Muscle of leg (tissue), 11 donors: ENCODE data around the gene AOPEP. TPM values are rescaled to one million over a fixed set of nuclear protein-coding genes. Genes with fewer than 3 reads are reported as not detected.
A peak's percentile ranks its signal among the peaks of the same experiment; 100 is the strongest.
"Not testable (repeated sequence)": the region's sequence is repeated elsewhere in the genome, so short reads cannot be mapped to it uniquely, and the experiment has no call there.

Experiments
- DNase-seq: peaks from one replicate; pipeline ENCODE4 v3.0.0; 2013
- H3K27ac ChIP-seq: one replicate; pipeline ENCODE4 v1.5.1; 2013; ENCODE audit warnings: mild to moderate bottlenecking, low read length, control low read depth
- H3K27me3 ChIP-seq: one replicate; pipeline ENCODE4 v1.6.1; 2013; ENCODE audit warnings: low read length; ENCODE audit not compliant: control insufficient read depth, insufficient read depth
- H3K36me3 ChIP-seq: one replicate; pipeline ENCODE4 v1.6.1; 2013; ENCODE audit warnings: low read length; ENCODE audit not compliant: control insufficient read depth, insufficient read depth
- H3K4me1 ChIP-seq: one replicate; pipeline ENCODE4 v1.6.1; 2013; ENCODE audit warnings: low read length; ENCODE audit not compliant: control insufficient read depth, insufficient read depth
- H3K4me3 ChIP-seq: one replicate; pipeline ENCODE4 v1.5.1; 2013; ENCODE audit warnings: low read length, control low read depth
- H3K9me3 ChIP-seq: replicated peaks from 2 replicates; pipeline ENCODE4 v1.6.1; 2013; ENCODE audit warnings: low read depth, low read length; ENCODE audit not compliant: control insufficient read depth
- WGBS: methylation state at CpG from one replicate; pipeline ENCODE4 v1.1.5; 2013; ENCODE audit warnings: missing lambda C conversion rate; ENCODE audit not compliant: insufficient coverage; 5-methylcytosine and 5-hydroxymethylcytosine counted together
- polyA plus RNA-seq, 8 donors: library from polyadenylated mRNA; unstranded; fragments of 120-200 nt; gene quantifications; one replicate each; pipeline versions ENCODE4 v1.2.1 to v1.2.3, GENCODE V29; 2013; ENCODE audit warnings: inconsistent platforms in 1 of 8, low replicate concordance in 1 of 8; ENCODE audit not compliant: insufficient read length in 8 of 8, insufficient read depth in 1 of 8
- total RNA-seq: library from RNA; stranded (reverse); fragments of 120-200 nt; gene quantifications from one replicate; pipeline ENCODE4 v1.2.4, GENCODE V29; 2013

AOPEP gene
- total and polyA plus RNA-seq, 9 donors: 35.0 to 52.3 (median 43.3) TPM

DNA sequence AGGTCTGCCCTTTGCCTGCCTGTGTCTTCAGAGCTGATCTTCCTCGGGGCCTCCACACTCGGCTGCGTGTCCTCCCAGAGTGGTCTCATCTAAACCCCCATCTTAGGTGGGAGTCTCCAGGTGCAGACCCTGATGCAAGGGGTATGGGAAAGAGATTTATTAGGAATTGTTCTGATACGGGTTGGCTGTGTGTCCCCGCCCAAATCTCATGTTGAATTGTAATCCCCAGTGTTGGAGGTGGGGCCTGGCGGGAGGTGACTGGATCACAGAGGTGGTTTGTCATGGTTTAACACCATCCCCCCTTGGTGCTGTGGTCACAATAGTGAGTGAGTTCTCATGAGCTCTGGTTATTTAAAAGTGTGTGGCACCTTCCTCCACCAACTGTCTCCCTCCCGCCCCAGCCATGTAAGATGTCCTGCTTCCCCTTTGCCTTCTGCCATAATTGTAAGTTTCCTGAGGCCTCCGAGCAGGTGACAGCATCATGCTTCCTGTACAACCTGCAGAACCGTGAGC is 208.4 kb downstream of the AOPEP start:
- DNase-seq: no peak
- Histone ChIP-seq H3K27ac (no peak overlapping the region), H3K36me3 (peaks cover 3% of the 10 kb centered on the region), H3K4me1 (peaks cover 1% of the 10 kb centered on the region), H3K9me3 (no peaks in the 10 kb centered on the region), H3K27me3 (no peaks in the 10 kb centered on the region), H3K4me3 (no peak overlapping the region)
- WGBS: 77% methylated on average over 4 of the region's 9 CpGs

DNA sequence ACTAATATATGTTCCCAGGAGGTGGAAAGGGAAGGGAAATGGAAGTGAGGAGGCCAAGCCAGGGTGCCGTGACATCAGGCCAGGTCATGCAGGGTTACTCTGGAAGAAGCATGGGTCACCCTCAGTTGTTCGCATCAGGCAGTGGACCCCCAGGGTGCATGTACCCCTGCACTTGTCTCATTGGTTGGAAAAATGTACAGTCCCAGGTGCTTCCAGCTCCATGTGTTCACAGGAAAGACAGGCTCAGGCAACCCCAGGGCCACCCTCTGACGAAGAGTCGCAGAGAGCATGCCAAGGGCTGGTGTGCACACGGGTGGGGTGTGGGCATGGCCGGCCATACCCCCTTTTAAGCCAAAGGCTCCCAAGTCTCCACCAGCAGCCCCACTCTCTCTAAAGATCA is 208.9 kb downstream of the AOPEP start:
- H3K27ac ChIP-seq: no peak overlapping the region
- no peaks in the 10 kb centered on the region for H3K4me1 ChIP-seq
- H3K4me3 ChIP-seq: no peak overlapping the region
- no peak for DNase-seq
- 99% methylated on average over 6 of the region's 6 CpGs for WGBS
- no peaks in the 10 kb centered on the region for H3K27me3 ChIP-seq
- peaks cover 3% of the 10 kb centered on the region for H3K36me3 ChIP-seq
- no peaks in the 10 kb centered on the region for H3K9me3 ChIP-seq

GRCh38 chr9:94936419-94936818 is 209.9 kb downstream of the AOPEP start:
- no peak overlapping the region for H3K27ac ChIP-seq
- no peak for DNase-seq
- no peaks in the 10 kb centered on the region for H3K9me3 ChIP-seq
- peaks cover 3% of the 10 kb centered on the region for H3K36me3 ChIP-seq
- H3K27me3 ChIP-seq: no peaks in the 10 kb centered on the region
- H3K4me3 ChIP-seq: no peak overlapping the region
- H3K4me1 ChIP-seq: peaks cover 5% of the 10 kb centered on the region
- WGBS: 85% methylated on average over 2 of the region's 3 CpGs

- no peaks in the 10 kb centered on the region for H3K9me3 ChIP-seq
- DNase-seq: no peak
- H3K27ac ChIP-seq: no peak overlapping the region
- no peaks in the 10 kb centered on the region for H3K27me3 ChIP-seq
- H3K36me3 ChIP-seq: peaks cover 3% of the 10 kb centered on the region
- H3K4me3 ChIP-seq: no peak overlapping the region
- peaks cover 5% of the 10 kb centered on the region for H3K4me1 ChIP-seq
- 89% methylated on average over 5 of the region's 6 CpGs for WGBS
These were observed 210.9 kb downstream of the AOPEP start for GRCh38 chr9:94937214-94937903.

- peaks cover 5% of the 10 kb centered on the region for H3K4me1 ChIP-seq
- DNase-seq: no peak
- H3K9me3 ChIP-seq: no peaks in the 10 kb centered on the region
- no peaks in the 10 kb centered on the region for H3K27me3 ChIP-seq
- H3K27ac ChIP-seq: no peak overlapping the region
- H3K36me3 ChIP-seq: peaks cover 3% of the 10 kb centered on the region
- WGBS: 87% methylated on average over 3 of the region's 3 CpGs
- no peak overlapping the region for H3K4me3 ChIP-seq
These were observed 211.9 kb downstream of the AOPEP start for GRCh38 chr9:94938384-94938783.

- not testable (repeated sequence) for H3K9me3 ChIP-seq, H3K4me1 ChIP-seq, H3K27ac ChIP-seq, H3K27me3 ChIP-seq, H3K4me3 ChIP-seq, H3K36me3 ChIP-seq, DNase-seq
- WGBS: 71% methylated on average over 1 of the region's 6 CpGs
These were observed 213.8 kb downstream of the AOPEP start for GRCh38 chr9:94940296-94940695.

DNA sequence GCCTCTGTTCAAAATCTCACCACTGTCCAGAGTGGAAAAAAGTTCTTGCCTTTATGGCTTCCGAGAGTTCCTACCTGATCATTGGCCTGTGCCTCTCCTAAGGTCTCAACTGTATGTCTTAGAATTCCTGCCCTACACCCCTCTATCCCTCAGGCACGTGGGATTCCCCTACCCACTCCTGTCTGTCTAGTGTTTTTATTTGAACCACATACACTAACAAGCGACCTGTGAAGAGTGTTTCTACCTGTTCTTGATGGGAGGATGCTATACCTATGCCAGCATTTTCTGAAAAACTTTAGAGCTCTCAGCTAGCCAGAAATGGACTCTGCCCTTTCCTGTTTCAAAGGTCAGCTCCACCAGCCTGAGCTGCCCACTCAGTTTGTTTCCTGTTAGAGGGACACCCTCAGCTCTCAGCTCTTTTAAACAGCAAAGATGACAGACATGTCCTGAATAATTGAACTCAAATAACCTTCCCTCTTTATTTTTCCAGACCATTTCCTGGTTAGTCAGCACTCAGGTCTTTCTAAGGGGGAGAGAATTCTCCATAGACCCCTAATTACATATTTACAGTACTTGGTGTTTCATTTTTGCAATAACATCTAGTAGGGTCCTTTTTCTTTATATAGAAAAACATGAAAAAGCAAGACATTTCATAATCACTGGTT is 214.8 kb downstream of the AOPEP start:
- DNase-seq: no peak
- Histone ChIP-seq H3K9me3 (no peaks in the 10 kb centered on the region), H3K27ac (no peak overlapping the region), H3K4me3 (no peak overlapping the region), H3K4me1 (peaks cover 13% of the 10 kb centered on the region), H3K36me3 (no peaks in the 10 kb centered on the region), H3K27me3 (no peaks in the 10 kb centered on the region)
- 91% methylated on average over 1 of the region's 3 CpGs for WGBS

DNA sequence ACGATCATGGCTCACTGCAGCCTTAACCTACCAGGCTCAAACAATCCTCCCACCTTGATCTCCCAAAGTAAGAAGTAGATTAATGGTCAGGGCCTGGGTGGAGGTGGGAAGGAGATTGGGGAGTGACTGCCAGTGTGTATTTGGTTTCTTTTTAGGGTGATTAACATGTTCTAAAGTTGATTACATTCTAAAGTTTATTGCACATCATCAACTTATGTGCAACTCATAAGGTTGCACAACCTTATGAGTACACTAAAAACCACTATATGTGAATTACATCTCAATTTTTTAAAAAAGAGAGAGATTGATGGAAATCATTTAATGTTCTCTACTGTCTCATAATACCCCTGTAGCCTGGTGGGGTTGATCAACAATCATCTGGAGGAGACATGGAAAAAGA is 218.1 kb downstream of the AOPEP start:
- Histone ChIP-seq H3K27ac (peak overlapping the region; percentile 67), H3K9me3 (no peaks in the 10 kb centered on the region)

GRCh38 chr9:94945197-94946144 is 219.0 kb downstream of the AOPEP start:
- DNase-seq: peak; percentile 92
- Histone ChIP-seq H3K4me1 (peaks cover 25% of the 10 kb centered on the region), H3K4me3 (no peak overlapping the region), H3K27ac (peak overlapping the region; percentile 79), H3K9me3 (no peaks in the 10 kb centered on the region), H3K27me3 (no peaks in the 10 kb centered on the region), H3K36me3 (no peaks in the 10 kb centered on the region)
- WGBS: 41% methylated on average over 9 of the region's 14 CpGs

More for the DNA sequence above, 218.1 kb downstream of the AOPEP start:
- no CpG with 5 or more reads among the region's 1 CpG for WGBS
- DNase-seq: no peak
- H3K36me3 ChIP-seq: no peaks in the 10 kb centered on the region
- H3K27me3 ChIP-seq: no peaks in the 10 kb centered on the region
- peaks cover 18% of the 10 kb centered on the region for H3K4me1 ChIP-seq
- H3K4me3 ChIP-seq: no peak overlapping the region

GRCh38 chr9:94946256-94946655 is 219.8 kb downstream of the AOPEP start:
- WGBS: 87% methylated on average over 2 of the region's 3 CpGs
- no peak for DNase-seq

More at GRCh38 chr9:94946256-94946655, 219.8 kb downstream of the AOPEP start:
- Histone ChIP-seq H3K4me3 (no peak overlapping the region), H3K27ac (peak overlapping the region; percentile 79), H3K36me3 (no peaks in the 10 kb centered on the region), H3K4me1 (peaks cover 28% of the 10 kb centered on the region), H3K9me3 (no peaks in the 10 kb centered on the region), H3K27me3 (no peaks in the 10 kb centered on the region)
